ENCODE measurements around the gene BHLHE40. TPM values are rescaled to one million over a fixed set of nuclear protein-coding genes. Genes with fewer than 3 reads are reported as not detected.

Gene BHLHE40
- total RNA-seq, 2 experiments from 2014 or later, result 167 to 182 TPM

- Mint-ChIP-seq H3K27me3 (no peaks in the 10 kb centered on the region), H3K4me1 (ENCODE audit: low read depth) (no peaks in the 10 kb centered on the region), H3K4me3 (no peak overlapping the region), H3K27ac (no peak overlapping the region), H3K36me3 (ENCODE audit: low read depth) (no peaks in the 10 kb centered on the region), H3K9me3 (no peaks in the 10 kb centered on the region)
- CTCF ChIA-PET, result interaction anchor here (0.7 kb wide), 3 partner anchors 16 to 393 kb away, joined by 3 to 7 read pairs (median 4); no protein-coding TSS in a partner anchor
- POLR2A ChIA-PET, result no interaction called here
- Histone ChIP-seq H3K4me3 (ENCODE audit: low read length) (no peak overlapping the region), H3K4me1 (ENCODE audit: insufficient read depth, low read length) (no peaks in the 10 kb centered on the region), H3K27me3 (ENCODE audit: control insufficient read depth in 1 of 2, insufficient read depth in 2 of 2, low read length in 2 of 2) (no peaks in the 10 kb centered on the region), H3K27ac (ENCODE audit: low read depth in 1 of 2, low read length in 2 of 2) (no peak overlapping the region), H3K36me3 (ENCODE audit: insufficient read depth, low read length) (no peaks in the 10 kb centered on the region), H3K9me3 (ENCODE audit: control insufficient read depth in 1 of 2, insufficient read depth in 1 of 2, low read length in 2 of 2) (no peaks in the 10 kb centered on the region)
- intact Hi-C loops (cut with DNase I, micrococcal nuclease), result loop anchor here in 1 of 2 experiments (10.0 kb wide), 1 partner anchor 54 kb away; no protein-coding TSS in a partner anchor
- no peak for TF ChIP-seq CTCF (IDR thresholded peaks at IDR 0.05)
- DNase-seq (no peak), ATAC-seq (ENCODE audit: poor library complexity) (no peak)
These were observed 40.0 kb upstream of the BHLHE40 start for GRCh38 chr3:4939276-4939675.

DNA sequence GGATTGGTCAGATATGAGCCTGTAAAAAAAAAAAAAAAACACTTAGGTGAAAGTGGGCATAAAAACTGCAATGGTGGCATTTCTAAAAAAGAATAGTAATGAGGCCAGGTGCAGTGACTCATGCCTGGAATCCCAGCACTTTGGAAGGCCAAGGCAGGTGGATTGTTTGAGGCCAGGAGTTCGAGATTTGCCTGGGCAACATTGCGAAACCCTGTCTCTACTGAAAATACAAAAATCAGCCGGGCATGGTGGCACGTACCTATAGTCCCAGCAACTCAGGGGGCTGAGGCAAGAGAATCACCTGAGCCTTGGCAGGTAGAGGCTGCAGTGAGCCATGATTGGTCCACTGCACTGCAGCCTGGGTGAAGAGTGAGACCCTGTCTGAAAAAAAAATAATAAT, 38.3 kb upstream of the BHLHE40 start:
- Mint-ChIP-seq H3K4me1 (ENCODE audit: low read depth) (no peaks in the 10 kb centered on the region), H3K36me3 (ENCODE audit: low read depth) (no peaks in the 10 kb centered on the region), H3K27me3 (no peaks in the 10 kb centered on the region), H3K9me3 (no peaks in the 10 kb centered on the region), H3K4me3 (no peak overlapping the region), H3K27ac (no peak overlapping the region)
- H3K27me3 ChIP-seq (ENCODE audit: control insufficient read depth in 1 of 2, insufficient read depth in 2 of 2, low read length in 2 of 2), result no peaks in the 10 kb centered on the region
- H3K4me1 ChIP-seq (ENCODE audit: insufficient read depth, low read length), result no peaks in the 10 kb centered on the region
- TF ChIP-seq CTCF (IDR thresholded peaks at IDR 0.05), result no peak
- ChIA-PET POLR2A (no interaction called here), CTCF (no interaction called here)
- ATAC-seq (ENCODE audit: poor library complexity) (no peak), DNase-seq (no peak)
- no peak overlapping the region for H3K27ac ChIP-seq (ENCODE audit: low read depth in 1 of 2, low read length in 2 of 2)
- H3K4me3 ChIP-seq (ENCODE audit: low read length), result no peak overlapping the region
- no peaks in the 10 kb centered on the region for H3K9me3 ChIP-seq (ENCODE audit: control insufficient read depth in 1 of 2, insufficient read depth in 1 of 2, low read length in 2 of 2)
- intact Hi-C loops (cut with DNase I, micrococcal nuclease), result no loop called here
- no peaks in the 10 kb centered on the region for H3K36me3 ChIP-seq (ENCODE audit: insufficient read depth, low read length)

DNA sequence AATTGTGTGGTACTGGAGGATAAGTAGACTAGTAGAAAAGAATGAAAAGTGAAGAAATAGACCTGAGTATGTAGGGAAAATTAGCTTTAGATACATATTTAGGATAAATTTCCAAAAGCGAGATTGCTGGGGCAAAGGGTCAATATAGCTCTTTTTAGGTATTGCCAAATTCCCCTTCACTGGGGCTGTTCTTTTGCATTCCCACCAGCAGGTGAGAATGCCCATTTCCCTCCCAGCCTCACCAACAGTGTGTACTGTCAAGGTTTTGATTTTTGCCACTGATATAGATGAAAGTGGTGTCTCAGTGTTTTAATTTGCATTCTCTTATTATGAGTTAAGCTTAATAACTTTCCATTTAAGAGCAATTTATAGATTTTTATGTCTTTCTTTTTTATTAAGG, 35.7 kb upstream of the BHLHE40 start:
- TF ChIP-seq CTCF (IDR thresholded peaks at IDR 0.05), result peak; percentile 29
- H3K4me3 ChIP-seq (ENCODE audit: low read length), result no peak overlapping the region
- no peaks in the 10 kb centered on the region for H3K27me3 ChIP-seq (ENCODE audit: control insufficient read depth in 1 of 2, insufficient read depth in 2 of 2, low read length in 2 of 2)
- H3K27ac ChIP-seq (ENCODE audit: low read depth in 1 of 2, low read length in 2 of 2), result no peak overlapping the region
- H3K36me3 Mint-ChIP-seq (ENCODE audit: low read depth), result no peaks in the 10 kb centered on the region
- no peaks in the 10 kb centered on the region for H3K27me3 Mint-ChIP-seq
- H3K36me3 ChIP-seq (ENCODE audit: insufficient read depth, low read length), result no peaks in the 10 kb centered on the region
- ChIA-PET POLR2A (interaction anchor here (0.9 kb wide), 1 partner anchor 37 kb away, joined by 3 read pairs; no protein-coding TSS in a partner anchor), CTCF (no interaction called here)
- intact Hi-C loops (cut with DNase I, micrococcal nuclease), result no loop called here
- H3K4me1 ChIP-seq (ENCODE audit: insufficient read depth, low read length), result no peaks in the 10 kb centered on the region
- H3K27ac Mint-ChIP-seq, result no peak overlapping the region
- ATAC-seq (ENCODE audit: poor library complexity) (no peak), DNase-seq (peak in 2 of 14 experiments; percentile 11 to 24)
- no peaks in the 10 kb centered on the region for H3K9me3 ChIP-seq (ENCODE audit: control insufficient read depth in 1 of 2, insufficient read depth in 1 of 2, low read length in 2 of 2)
- H3K4me1 Mint-ChIP-seq (ENCODE audit: low read depth), result no peaks in the 10 kb centered on the region
- no peaks in the 10 kb centered on the region for H3K9me3 Mint-ChIP-seq
- no peak overlapping the region for H3K4me3 Mint-ChIP-seq

Measured in CD4-positive, alpha-beta T cell (primary cell).